IPS DF 19.7 (cell line): ENCODE results near the gene CNTNAP1.
"Not testable (repeated sequence)": the region's sequence is repeated elsewhere in the genome, so short reads cannot be mapped to it uniquely, and the experiment has no call there.

Experiments
- DNase-seq: peaks from one replicate; pipeline ENCODE4 v3.0.0-alpha.2; 2013; ENCODE audit warnings: low read depth, low spot score

Gene CNTNAP1

GRCh38 chr17:42740699-42741098 is 58.4 kb downstream of the CNTNAP1 start:
- no peak for DNase-seq

GRCh38 chr17:42742916-42743315 is 60.6 kb downstream of the CNTNAP1 start:
- DNase-seq: not testable (repeated sequence)

DNA sequence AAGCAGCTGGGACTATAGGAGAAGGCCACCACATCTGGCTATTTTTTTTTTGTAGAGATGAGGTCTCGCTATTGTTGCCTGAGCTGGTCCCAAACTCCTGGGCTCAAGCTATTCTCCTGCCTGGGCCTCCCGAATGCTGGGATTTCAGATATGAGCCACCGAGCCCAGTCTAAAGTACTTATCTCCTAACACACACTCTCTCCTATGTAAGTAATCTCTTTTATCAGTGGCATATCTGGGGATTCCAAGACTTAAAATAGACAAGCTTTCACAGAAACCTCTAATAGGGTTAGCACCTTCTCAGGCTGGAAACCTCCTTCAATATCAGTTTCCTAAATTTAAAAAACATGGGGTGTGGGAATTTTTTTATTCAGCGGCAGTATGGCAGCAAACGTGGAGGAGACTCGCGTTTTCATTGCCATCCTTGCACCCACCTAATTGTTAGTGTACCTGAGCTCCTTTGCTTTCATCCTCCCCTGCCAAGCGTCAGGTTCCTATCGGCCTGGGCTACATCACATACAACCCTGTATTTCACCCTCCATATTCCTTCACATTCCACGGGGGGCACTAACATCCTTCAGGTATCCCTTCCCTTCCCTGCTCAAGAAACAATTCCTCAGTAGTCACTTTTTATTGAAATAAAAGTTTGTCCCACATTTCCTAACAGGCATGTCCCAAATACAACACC is 61.4 kb downstream of the CNTNAP1 start:
- DNase-seq: no peak

- peak; percentile 50 for DNase-seq
Observed at GRCh38 chr17:42744283-42744805, 62.0 kb downstream of the CNTNAP1 start.

DNA sequence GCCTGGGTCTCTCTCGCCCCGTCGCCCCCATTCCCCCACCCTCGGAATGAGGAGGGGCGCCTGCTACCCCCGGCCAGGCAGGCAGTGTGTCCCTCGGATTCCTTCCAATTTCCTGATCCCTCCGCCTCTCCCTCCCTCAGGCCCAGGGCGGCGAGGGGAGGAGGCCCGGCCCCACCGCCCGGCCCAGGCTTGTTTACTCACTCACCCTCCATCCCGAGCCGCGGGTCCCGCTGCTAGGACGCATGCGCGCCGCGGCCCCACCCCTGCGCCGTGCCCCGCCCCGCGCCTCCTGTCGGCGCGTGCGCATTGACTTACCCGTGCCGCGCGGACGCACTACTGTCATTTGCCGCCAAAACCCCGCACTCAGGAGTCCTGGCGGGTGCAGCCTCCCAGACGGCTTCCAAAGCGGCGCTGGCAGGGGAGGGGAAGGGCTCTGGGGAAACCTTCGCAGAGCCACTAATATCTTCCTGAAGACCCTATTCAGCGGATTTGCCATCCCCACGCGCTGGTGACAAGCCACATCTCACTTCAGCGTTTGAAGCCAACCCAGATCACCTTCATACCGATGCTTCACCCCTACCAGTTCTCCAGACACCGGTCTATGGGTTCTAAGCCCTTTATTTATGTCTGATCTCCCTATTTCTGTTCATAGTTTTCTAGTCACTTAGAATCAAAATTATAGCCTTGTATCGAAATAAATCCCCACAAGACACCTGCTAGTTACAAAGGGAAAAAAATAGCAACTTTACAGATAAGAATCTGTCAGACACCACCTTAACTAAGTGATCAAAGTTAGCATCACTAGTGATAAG is 62.7 kb downstream of the CNTNAP1 start, which contains the start of gene EZH1:
Gene EZH1 (minus strand): TSS at position 235 of the 812 bp plus-strand sequence. CDS start 16,099 bp downstream, outside the sequence.
- DNase-seq: peak; percentile 65

GRCh38 chr17:42748202-42748907 is 66.0 kb downstream of the CNTNAP1 start:
- no peak for DNase-seq

DNA sequence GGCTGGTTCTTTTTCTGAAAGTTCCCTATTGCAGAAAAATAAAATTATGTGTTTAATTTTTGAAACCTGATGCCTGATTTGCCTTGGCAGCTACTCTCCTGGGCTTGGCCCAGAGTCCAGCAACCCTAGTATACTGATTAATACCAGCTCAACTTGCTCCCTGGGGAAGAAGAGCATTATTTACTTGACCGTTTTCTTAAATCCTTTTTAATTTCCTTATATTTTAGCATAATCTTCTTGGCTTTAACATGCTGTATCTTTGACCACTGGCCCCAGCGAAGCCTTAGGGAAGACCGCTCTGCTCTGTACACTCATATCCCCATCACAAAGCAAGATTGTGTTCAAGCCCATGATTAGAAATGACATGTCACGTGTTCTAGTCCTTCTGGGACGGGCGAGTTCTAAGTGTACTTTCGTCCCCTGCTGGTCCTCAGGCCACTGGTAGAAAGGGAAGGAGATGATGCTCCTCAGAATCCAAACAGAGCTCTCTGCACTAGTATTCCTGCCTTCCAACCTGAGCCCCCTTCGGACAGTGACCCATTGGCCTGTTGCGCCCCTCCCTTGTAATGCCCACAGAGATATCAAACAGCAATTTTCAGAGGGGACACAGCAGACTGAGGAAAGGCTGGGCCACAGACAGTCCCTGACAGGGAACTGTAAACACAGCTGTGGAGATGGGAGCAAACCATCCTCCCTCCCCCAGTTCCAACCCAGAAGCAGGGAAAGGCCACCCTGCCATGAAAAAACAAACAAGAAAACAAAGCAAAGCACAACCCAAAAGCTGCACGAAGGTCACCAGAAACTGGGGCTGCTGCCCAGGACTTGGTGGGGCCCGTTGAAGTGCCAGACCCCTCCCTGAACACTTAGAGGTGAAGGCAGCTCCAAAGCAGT is 66.8 kb downstream of the CNTNAP1 start:
- no peak for DNase-seq
